Esophagus muscularis mucosa (tissue), 4 donors: Measurements from ENCODE around the gene POLD4. TPM values are rescaled to one million over a fixed set of nuclear protein-coding genes. Genes with fewer than 3 reads are reported as not detected.

Experiments used
- DNase-seq: peaks from one replicate; pipeline ENCODE4 v3.0.0-alpha.2; 2017; ENCODE audit errors: extremely low spot score
- H3K27ac ChIP-seq, 4 donors: fragments of 200-600 bp; sonication (generic); replicated peaks in 1 of 4; 1 replicate in 3 of 4; 2 replicates in 1 of 4; pipeline ENCODE4 v1.5.1; 2016 to 2019; ENCODE audit warnings: mild to moderate bottlenecking in 1 of 4
- H3K27me3 ChIP-seq, 4 donors: fragments of 200-600 bp; sonication (generic); one replicate each; pipeline versions ENCODE4 v1.5.1 to v1.6.0; 2016 to 2019
- H3K36me3 ChIP-seq, 4 donors: fragments of 200-600 bp; sonication (generic); one replicate each; pipeline ENCODE4 v1.5.1; 2016 to 2019
- H3K4me1 ChIP-seq, 4 donors: fragments of 200-600 bp; sonication (generic); one replicate each; pipeline ENCODE4 v1.5.1; 2016 to 2019
- H3K4me3 ChIP-seq, 4 donors: fragments of 200-600 bp; sonication (generic); 1 replicate in 2 of 4; 2 replicates in 2 of 4; pipeline ENCODE4 v1.5.1; 2016 to 2019; ENCODE audit warnings: mild to moderate bottlenecking in 4 of 4, moderate library complexity in 1 of 4
- H3K9me3 ChIP-seq, 4 donors: fragments of 200-600 bp; sonication (generic); 1 replicate in 3 of 4; 2 replicates in 1 of 4; pipeline ENCODE4 v1.5.1; 2016 to 2019
- CTCF ChIP-seq, 3 experiments: fragments of 200-600 bp in 2 of 3; fragments of 450-650 bp in 1 of 3; sonication (generic) in 2 of 3; IDR thresholded peaks; one replicate each; pipeline ENCODE4 v1.5.1; 2017 to 2019; ENCODE audit warnings: antibody characterized with exemption in 3 of 3, mild to moderate bottlenecking in 2 of 3, moderate library complexity in 1 of 3
- EP300 ChIP-seq: sonication (generic); formaldehyde crosslinking; IDR thresholded peaks from one replicate; pipeline ENCODE4 v1.6.1; 2017; ENCODE audit warnings: antibody characterized with exemption
- POLR2A ChIP-seq: fragments of 450-650 bp; IDR thresholded peaks from one replicate; pipeline ENCODE4 v1.6.1; 2017; ENCODE audit warnings: antibody characterized with exemption, moderate library complexity, mild to moderate bottlenecking, low read depth
- POLR2AphosphoS5 ChIP-seq, 2 donors: sonication (generic); formaldehyde crosslinking; IDR thresholded peaks; one replicate each; pipeline ENCODE4 v1.6.1; 2017; ENCODE audit warnings: antibody characterized with exemption in 2 of 2
- WGBS: methylation state at CpG from one replicate; pipeline ENCODE4 v1.1.5; 2018; 5-methylcytosine and 5-hydroxymethylcytosine counted together
- intact Hi-C: fragments of 100-400 bp; cut with DNase I; formaldehyde crosslinking; loops from one replicate; pipeline ENCODE4 v1.15.1; 2023
- total RNA-seq, 4 donors: library from RNA; depleted of rRNA; stranded (reverse); fragments of >200 nt; gene quantifications; one replicate each; pipeline versions ENCODE4 v1.1.0 to v1.2.1, GENCODE V29; 2016

The POLD4 gene
- total RNA-seq, 4 donors from 2014 or later: 77.2 to 106 (median 83.1) TPM

GRCh38 chr11:67306769-67307544, 46.4 kb downstream of the POLD4 start:
- H3K4me1 ChIP-seq: peaks cover 20 to 37% (median 33%) of the 10 kb centered on the region in 4 donors
- TF ChIP-seq POLR2A: no peak
- no peak overlapping the region for H3K27ac ChIP-seq
- H3K4me3 ChIP-seq: no peak overlapping the region
- no peak for DNase-seq
- 92% methylated on average over 11 of the region's 19 CpGs for WGBS
- H3K27me3 ChIP-seq: no peaks in the 10 kb centered on the region
- peaks cover 0 to 54% (median 43%) of the 10 kb centered on the region in 4 donors for H3K36me3 ChIP-seq
- no peaks in the 10 kb centered on the region for H3K9me3 ChIP-seq
- intact Hi-C loops: no loop called here

GRCh38 chr11:67304511-67305113, 48.7 kb downstream of the POLD4 start:
- no peak for DNase-seq
- no peaks in the 10 kb centered on the region for H3K27me3 ChIP-seq
- WGBS: 86% methylated on average over 12 of the region's 14 CpGs
- H3K4me3 ChIP-seq: peak overlapping the region; percentile 79 to 97 (median 88)
- peaks cover 24 to 42% (median 39%) of the 10 kb centered on the region in 4 donors for H3K4me1 ChIP-seq
- peaks cover 21 to 54% (median 46%) of the 10 kb centered on the region in 4 donors for H3K36me3 ChIP-seq
- H3K9me3 ChIP-seq: no peaks in the 10 kb centered on the region
- peak overlapping the region; percentile 74 to 82 (median 76) for H3K27ac ChIP-seq
- TF ChIP-seq POLR2AphosphoS5 (IDR thresholded peaks at IDR 0.05) (no peak), POLR2A (no peak), CTCF (IDR thresholded peaks at IDR 0.05) (no peak), EP300 (no peak)
- intact Hi-C loops: no loop called here

- WGBS: 9% methylated on average over 20 of the region's 43 CpGs
- Histone ChIP-seq H3K27ac (peak overlapping the region; percentile 74 to 82 (median 76)), H3K9me3 (no peaks in the 10 kb centered on the region)
Observed at GRCh38 chr11:67303835-67304411, 49.4 kb downstream of the POLD4 start.

GRCh38 chr11:67303132-67303834, 50.1 kb downstream of the POLD4 start, which contains the start of gene SSH3:
SSH3 (plus strand) TSS chr11:67303530; CDS start chr11:67303626, 96 bp downstream.
- peaks cover 24 to 42% (median 39%) of the 10 kb centered on the region in 4 donors for H3K4me1 ChIP-seq
- TF ChIP-seq EP300 (no peak), CTCF (IDR thresholded peaks at IDR 0.05) (no peak), POLR2AphosphoS5 (IDR thresholded peaks at IDR 0.05) (peak; percentile 16 to 69), POLR2A (peak; percentile 3)
- WGBS: 0% methylated on average over 4 of the region's 65 CpGs
- DNase-seq: no peak
- peak within 1 kb of the TSS; percentile 74 to 82 (median 76) for H3K27ac ChIP-seq
- peaks cover 28 to 53% (median 45%) of the 10 kb centered on the region in 4 donors for H3K36me3 ChIP-seq
- no peaks in the 10 kb centered on the region for H3K27me3 ChIP-seq
- H3K4me3 ChIP-seq: peak within 1 kb of the TSS; percentile 79 to 97 (median 88)
- intact Hi-C loops: no loop called here
- H3K9me3 ChIP-seq: no peaks in the 10 kb centered on the region

More at GRCh38 chr11:67303835-67304411, 49.4 kb downstream of the POLD4 start:
- Histone ChIP-seq H3K4me3 (peak overlapping the region; percentile 79 to 97 (median 88)), H3K36me3 (peaks cover 28 to 54% (median 46%) of the 10 kb centered on the region in 4 donors), H3K4me1 (peaks cover 24 to 42% (median 39%) of the 10 kb centered on the region in 4 donors), H3K27me3 (no peaks in the 10 kb centered on the region)
- no peak for TF ChIP-seq POLR2A
- no peak for TF ChIP-seq POLR2AphosphoS5 (IDR thresholded peaks at IDR 0.05)
- TF ChIP-seq EP300: no peak
- no peak for TF ChIP-seq CTCF (IDR thresholded peaks at IDR 0.05)
- intact Hi-C loops: no loop called here
- no peak for DNase-seq
